SH-SY5Y (cell line): ENCODE data around the gene LRRC72.

Experiments
- GATA2 ChIP-seq: IDR thresholded peaks from 2 replicates; pipeline ENCODE4 v1.6.1; 2011; ENCODE audit warnings: mild to moderate bottlenecking, low read depth, low read length
- GATA3 ChIP-seq: IDR thresholded peaks from 2 replicates; pipeline ENCODE4 v1.6.1; 2011; ENCODE audit warnings: low read depth, mild to moderate bottlenecking, low read length, moderate library complexity

LRRC72 gene

DNA sequence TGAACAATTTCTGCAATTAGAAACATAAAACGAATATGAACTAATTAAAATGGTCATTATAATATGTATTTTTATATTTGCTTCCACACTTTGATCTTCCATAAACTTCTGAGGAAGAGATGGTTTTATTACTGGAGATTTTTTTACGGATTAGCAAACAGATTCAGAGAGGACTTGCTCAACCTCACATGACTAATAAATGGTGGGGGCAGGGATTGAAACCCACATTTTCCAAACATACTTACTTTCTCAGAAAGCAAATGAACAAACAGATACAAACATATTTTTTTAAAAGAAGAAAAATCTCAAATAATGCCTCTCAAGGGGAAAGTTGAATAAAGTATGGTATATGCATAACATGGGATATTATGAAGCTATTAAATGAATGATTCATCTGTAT is 100.6 kb downstream of the LRRC72 start:
- TF ChIP-seq GATA3 (no peak), GATA2 (no peak)

DNA sequence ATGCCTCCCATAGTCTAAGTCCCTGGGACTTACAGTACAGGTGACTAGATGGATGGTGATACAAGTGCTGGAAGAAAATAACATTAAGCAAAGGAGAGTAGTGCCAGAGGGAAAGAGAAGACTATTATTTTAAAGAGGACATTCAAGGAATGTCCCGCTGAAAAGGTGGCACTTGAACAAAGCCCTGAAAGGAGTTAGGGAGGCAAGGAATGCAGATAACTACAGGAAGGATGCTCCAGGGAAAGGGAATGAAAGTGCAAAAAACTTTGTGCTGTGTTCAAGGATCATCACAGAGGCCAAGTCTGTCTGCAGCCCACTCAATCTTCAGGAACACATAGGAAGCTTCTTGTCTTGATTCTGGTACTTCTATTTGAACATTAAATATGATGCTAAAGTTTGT is 104.0 kb downstream of the LRRC72 start:
- TF ChIP-seq GATA2 (no peak), GATA3 (no peak)
